ENCODE measurements around the gene SLC25A51. TPM values are rescaled to one million over a fixed set of nuclear protein-coding genes. Genes with fewer than 3 reads are reported as not detected.

SLC25A51 gene
- total and polyA plus RNA-seq, 2 experiments from 2014 or later = 5.3 to 22.0 TPM

GRCh38 chr9:37911271-37911681 lies 7.3 kb upstream of the SLC25A51 start:
- peaks cover 5% of the 10 kb centered on the region; the same call in 1 of the 3 replicates for H3K4me1 Mint-ChIP-seq
- H3F3A ChIP-seq (replicated peaks; ENCODE audit: low read depth) = no peaks in the 10 kb centered on the region
- H3K36me3 Mint-ChIP-seq (ENCODE audit: low read depth) = no peaks in the 10 kb centered on the region
- no peak overlapping the region for H3K27ac Mint-ChIP-seq
- no peak overlapping the region for H3K4me3 Mint-ChIP-seq
- peaks cover 11% of the 10 kb centered on the region for H3K27me3 Mint-ChIP-seq (ENCODE audit: insufficient read depth, low read depth, poor library complexity)
- no peak for TF ChIP-seq JUNB (IDR thresholded peaks at IDR 0.05; ENCODE audit: unreplicated experiment)
- no peak for TF ChIP-seq NANOG (IDR thresholded peaks at IDR 0.05; ENCODE audit: borderline replicate concordance)
- TF ChIP-seq ZNF462 (CRISPR knock-in tag; IDR thresholded peaks at IDR 0.05) = no peak
- TF ChIP-seq ZNF114 (CRISPR knock-in tag; IDR thresholded peaks at IDR 0.05) = no peak
- TF ChIP-seq EZH2 (IDR thresholded peaks at IDR 0.05; ENCODE audit: low read depth, unreplicated experiment) = no peak
- TF ChIP-seq CTCF (conservative IDR thresholded peaks at IDR 0.05; ENCODE audit: low read depth in 2 of 2) = no peak
- no peak for TF ChIP-seq STAT1 (IDR thresholded peaks at IDR 0.05; ENCODE audit: unreplicated experiment)
- no peak for TF ChIP-seq POLR2AphosphoS5 (IDR thresholded peaks at IDR 0.05; ENCODE audit: low read depth)
- TF ChIP-seq EZH2phosphoT487 (IDR thresholded peaks at IDR 0.05; ENCODE audit: unreplicated experiment) = no peak
- no peak for TF ChIP-seq REST (IDR thresholded peaks at IDR 0.05; ENCODE audit: unreplicated experiment)
- TF ChIP-seq ZNF331 (CRISPR knock-in tag; IDR thresholded peaks at IDR 0.05; ENCODE audit: low read depth) = no peak
- TF ChIP-seq ETS1 (IDR thresholded peaks at IDR 0.05) = no peak
- TF ChIP-seq CREB1 (CRISPR knock-in tag; IDR thresholded peaks at IDR 0.05; ENCODE audit: low read depth) = no peak
- H3K4me3 ChIP-seq = no peak overlapping the region
- no peaks in the 10 kb centered on the region for H4K20me1 ChIP-seq (replicated peaks; ENCODE audit: insufficient read depth)
- H3K27ac ChIP-seq (ENCODE audit: low read depth) = no peak overlapping the region
- no peaks in the 10 kb centered on the region for H3K9me3 Mint-ChIP-seq
- no peak for ATAC-seq
- no peak for DNase-seq (ENCODE audit: low spot score)
- no peaks in the 10 kb centered on the region for H3K27me3 ChIP-seq (ENCODE audit: insufficient read depth)
- no peaks in the 10 kb centered on the region for H3K9me2 ChIP-seq (ENCODE audit: insufficient read depth)
- no peaks in the 10 kb centered on the region for H3K4me1 ChIP-seq (ENCODE audit: insufficient read depth)
- H3K36me3 ChIP-seq (ENCODE audit: insufficient read depth) = no peaks in the 10 kb centered on the region
- H3K79me2 ChIP-seq (replicated peaks; ENCODE audit: insufficient read depth) = no peaks in the 10 kb centered on the region
- H2AFZ ChIP-seq = no peak overlapping the region
- no peak overlapping the region for H3K4me2 ChIP-seq

Data from GM23338 (cell line).